ELF-1 (cell line): ENCODE results near the gene CPT1C.

ENCODE experiments used
- DNase-seq: peaks from one replicate; pipeline ENCODE4 v3.0.0-alpha.2; 2016; ENCODE audit warnings: low read depth, low spot score

Gene CPT1C

GRCh38 chr19:49660338-49660961 is 30.5 kb upstream of the CPT1C start:
- no peak for DNase-seq

GRCh38 chr19:49662011-49662410 is 28.9 kb upstream of the CPT1C start:
- no peak for DNase-seq

- no peak for DNase-seq
Observed at GRCh38 chr19:49663224-49663623, 27.7 kb upstream of the CPT1C start.

DNA sequence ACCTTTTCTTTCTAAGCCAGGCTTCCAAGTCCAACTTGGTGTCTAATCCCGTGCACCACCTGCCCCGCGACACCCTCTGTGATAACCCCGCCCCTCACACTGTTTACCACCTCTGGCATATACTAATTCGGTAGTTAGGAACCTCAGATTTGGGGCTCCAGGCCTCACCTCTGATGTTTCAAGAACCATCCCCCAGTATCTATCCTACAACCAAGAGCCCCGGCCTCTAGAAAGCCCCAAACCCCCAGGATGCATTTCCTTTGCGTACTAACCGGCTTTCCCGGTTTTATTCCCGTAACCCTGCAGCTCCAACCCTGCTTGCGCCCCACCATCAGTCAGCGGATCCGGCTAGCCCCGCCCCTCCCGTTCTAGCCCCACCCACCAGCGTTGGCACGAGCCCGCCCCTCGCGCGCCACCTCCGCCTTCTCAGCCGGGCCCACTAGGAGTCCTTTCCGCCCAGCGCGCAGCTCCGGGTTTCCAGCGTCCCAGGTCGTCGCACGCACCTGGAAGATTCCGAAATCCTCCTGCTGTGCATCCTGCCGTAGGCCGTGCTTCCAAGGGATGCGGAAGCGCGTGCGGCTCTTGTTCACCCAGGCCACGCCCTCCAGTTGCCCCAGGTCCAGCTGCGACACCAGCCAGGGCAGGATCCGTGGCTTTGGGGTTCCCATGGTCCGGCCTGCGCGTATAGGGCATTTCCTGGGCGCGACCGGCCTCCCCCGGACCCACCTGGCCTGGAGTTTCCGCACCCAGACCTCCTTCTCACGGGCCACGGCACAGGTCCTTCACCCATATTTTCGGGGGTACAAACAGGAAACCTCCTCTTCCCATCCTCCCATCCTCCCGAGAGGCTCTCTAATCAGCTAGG is 26.5 kb upstream of the CPT1C start:
- DNase-seq: peak; percentile 94

DNA sequence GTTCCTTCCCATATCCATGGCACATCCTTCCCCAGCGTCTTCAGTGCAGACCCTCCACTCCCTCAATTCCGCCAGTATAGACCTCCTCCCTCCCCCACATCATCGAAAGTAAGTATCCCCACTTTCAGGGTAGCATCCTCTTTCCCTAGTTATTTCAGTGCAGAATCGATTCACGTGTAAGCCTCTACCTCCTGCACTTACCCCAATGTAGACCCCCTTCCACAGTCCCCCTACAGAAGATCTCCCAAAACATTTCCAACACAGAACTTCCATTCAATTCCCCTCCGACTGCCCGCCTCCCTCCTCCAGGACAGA is 25.9 kb upstream of the CPT1C start:
- DNase-seq: no peak

GRCh38 chr19:49665351-49666119 is 25.4 kb upstream of the CPT1C start, which contains the start of the genes BCL2L12 and IRF3:
Gene BCL2L12, plus strand, starts transcription at chr19:49665933. Its CDS starts 760 bp downstream, at chr19:49666693.
Gene IRF3, minus strand, starts transcription at chr19:49665857. Its CDS starts 1,019 bp downstream, at chr19:49664838.
- peak; percentile 96 for DNase-seq

GRCh38 chr19:49666120-49666444 is 24.8 kb upstream of the CPT1C start:
- no peak for DNase-seq

GRCh38 chr19:49667473-49667872 is 23.4 kb upstream of the CPT1C start:
- no peak for DNase-seq

GRCh38 chr19:49669516-49669915 is 21.4 kb upstream of the CPT1C start:
- no peak for DNase-seq

GRCh38 chr19:49672131-49672919 is 18.6 kb upstream of the CPT1C start:
- DNase-seq: peak; percentile 94

GRCh38 chr19:49676136-49676783 is 14.7 kb upstream of the CPT1C start:
- DNase-seq: peak; percentile 96

DNA sequence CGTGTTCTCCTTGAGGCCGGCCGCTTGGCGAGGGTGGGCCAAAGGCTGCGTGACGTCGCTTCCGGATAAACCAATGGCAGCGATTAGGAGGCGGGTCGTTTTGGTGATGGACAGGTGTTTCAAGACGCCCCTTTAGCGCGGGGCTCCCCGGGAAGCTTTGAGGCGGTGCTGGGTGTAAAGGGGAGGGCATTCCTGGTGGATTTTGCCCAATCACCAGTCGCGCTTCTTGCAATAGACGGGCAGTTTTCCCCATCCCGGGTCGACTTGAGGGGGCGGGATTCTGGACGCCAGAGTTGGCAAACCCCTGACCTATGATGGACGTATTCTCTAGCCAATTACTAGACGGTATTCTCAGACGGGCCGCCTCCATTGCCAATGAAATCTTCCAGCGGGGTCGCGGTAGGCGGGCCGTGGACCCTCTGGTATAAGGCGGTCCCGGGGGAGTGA is 14.1 kb upstream of the CPT1C start:
- DNase-seq: peak; percentile 100

DNA sequence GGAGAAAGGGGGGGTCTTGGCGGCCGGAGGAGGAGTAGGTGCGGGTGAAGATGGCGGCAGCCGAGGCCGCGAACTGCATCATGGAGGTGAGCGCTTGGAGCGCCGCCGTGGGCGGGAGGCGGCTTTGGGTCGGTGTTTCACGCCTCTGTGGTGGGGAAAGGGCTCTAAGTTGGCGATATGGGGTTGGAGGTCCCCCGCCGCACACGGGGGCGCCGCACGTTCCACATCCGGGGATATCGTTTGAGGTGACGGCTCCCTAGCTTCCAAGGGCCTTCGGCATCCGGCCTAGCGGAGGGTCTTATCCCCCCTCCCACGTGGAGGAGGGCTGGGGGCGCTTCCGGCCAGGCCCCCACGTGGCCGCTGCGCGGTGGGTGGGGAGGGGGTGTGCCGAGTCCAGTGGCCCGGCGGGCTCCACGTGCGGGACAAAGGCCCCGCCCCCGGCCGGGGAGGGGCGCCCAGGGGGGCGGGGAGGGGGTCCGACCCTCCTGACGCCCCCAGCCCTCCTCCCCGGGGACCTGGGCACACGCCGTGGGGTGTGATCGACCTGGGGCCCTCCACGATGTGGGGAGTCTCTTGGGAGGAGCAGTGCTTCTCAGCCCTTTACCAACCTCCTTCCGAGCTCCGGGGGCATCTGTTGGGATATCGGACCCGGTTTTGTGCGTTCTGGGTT is 13.6 kb upstream of the CPT1C start, which contains the start of gene PRMT1:
TSS of gene PRMT1 (plus strand) at position 41 of the 670 bp plus-strand sequence. CDS start at position 51, 10 bp downstream.
- DNase-seq: no peak

DNA sequence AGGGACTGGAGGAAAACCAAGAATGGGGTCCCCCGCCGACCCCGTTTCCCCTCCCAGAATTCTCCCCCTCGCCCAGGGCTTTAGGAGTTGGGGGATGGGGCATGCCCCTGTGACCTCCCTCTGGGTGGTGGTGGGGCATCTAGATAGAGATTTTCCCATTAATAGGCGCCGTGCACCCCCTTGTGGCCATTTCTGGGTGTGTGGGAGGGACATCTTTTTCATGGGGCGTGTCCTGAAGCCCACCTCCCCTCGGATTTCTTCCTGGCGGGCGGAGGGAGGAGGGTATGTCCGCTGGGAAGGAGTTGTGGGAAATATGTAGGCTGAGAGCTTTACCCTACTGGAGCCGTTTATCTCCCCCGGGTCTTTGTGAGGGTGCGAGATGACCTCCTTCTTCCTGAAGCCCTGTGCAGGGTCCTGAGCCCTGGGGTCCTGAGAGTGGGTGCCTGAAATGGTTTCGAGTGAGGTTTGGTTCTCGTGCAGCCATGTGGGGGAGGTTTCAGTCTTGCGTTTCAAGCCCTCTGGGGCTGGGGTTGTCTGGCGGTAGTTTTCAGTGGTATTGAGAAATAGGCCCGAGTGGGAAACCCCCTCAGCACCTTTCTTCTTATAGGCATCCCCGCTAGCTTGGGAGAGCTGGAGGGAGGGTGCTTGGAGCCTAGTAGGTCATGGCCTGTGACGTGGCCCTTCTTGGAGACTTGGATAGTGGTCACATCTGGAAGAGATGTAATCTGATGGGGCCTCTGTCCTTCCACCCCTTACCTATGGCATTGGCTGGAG is 12.8 kb upstream of the CPT1C start:
- peak; percentile 95 for DNase-seq

GRCh38 chr19:49678985-49679770 is 11.7 kb upstream of the CPT1C start:
- peak; percentile 27 for DNase-seq

- DNase-seq: no peak
Observed at GRCh38 chr19:49679771-49680413, 11.0 kb upstream of the CPT1C start.

DNA sequence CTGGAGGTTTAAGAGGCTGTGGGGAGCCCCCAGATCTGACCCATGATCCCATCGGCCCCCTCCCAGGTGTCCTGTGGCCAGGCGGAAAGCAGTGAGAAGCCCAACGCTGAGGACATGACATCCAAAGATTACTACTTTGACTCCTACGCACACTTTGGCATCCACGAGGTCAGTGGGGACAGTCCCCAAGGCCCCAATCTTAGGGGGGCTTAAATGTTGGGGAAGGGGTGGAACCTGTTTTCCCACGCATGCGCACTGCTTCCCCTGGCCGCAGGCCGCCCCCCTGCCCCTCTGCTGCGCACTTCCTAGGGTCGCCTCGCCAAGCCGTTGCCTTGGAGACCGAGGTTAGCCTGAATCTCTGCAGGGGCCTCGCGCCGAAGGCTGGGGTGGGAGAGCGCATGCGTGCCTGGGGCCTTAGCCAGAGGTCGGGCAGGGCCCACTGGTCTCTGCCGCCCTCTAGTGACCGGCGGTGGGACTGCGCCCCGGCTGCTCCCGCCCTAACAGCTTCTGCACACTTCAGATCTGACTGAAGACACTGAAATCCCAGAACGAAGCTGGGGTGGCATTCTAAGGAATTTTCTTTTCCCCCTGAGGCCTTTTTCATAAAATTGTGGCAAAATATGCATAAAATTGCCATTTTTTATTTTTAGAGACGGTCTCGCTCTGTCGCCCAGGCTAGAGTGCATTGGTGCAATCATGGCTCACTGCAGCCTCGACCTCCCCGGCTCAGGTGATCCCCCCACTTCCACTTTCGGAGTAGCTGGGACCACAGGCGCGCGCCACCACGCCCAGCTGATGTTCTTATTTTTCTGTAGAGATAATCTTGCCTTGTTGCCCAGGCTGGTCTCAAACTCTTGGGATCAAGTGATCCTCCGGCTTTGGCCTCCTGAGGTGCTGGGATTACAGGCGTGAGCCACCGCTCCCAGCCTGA is 10.2 kb upstream of the CPT1C start:
- DNase-seq: peak; percentile 99
